ENCODE measurements around the gene CBLB.

DNA sequence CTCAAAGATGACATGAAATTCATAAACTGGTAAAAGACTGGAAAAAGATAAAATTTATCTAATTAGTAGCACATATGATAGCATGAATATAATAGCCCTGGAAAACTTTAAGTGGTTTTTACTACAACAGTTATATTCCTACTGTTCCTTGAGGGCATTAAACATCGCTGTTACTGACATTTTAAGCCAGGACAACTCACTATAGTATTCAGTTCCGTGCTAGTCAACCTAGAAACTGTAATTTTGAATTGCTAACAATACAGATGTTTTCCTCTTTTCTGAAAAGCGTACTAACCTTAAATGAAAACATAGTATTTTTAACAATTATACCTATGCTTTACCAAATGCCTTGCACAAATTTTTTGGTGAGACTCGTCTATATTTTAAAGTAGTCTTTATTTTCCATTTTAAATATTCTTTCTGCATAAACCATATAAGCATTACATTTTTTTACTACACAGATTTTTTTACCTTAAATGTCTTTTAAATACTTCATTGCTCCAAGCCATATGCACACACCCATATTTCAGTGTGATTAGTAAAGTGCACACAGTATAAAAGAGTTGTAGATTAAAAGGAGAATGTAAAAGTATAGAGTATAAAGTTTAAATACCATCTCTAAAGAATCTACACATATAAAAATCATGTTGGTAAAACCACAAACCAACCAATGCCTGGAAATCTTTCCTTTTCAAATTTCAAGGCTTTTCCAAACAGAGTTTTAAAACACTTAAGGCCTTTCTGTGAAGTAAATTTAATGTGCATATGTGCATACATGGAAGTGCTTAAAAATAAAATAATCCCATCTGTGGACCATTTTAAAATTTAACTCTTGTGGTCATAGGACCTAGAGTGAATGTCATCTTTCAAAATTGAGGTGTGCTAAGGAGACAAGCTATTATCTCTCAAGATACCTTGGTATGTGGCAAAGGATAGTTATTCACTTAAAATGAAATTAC, 20.1 kb upstream of the CBLB start:
- no peak for TF ChIP-seq POLR2AphosphoS5 (IDR thresholded peaks at IDR 0.05; ENCODE audit: low read depth, low read length)
- TF ChIP-seq, protein P1, sequence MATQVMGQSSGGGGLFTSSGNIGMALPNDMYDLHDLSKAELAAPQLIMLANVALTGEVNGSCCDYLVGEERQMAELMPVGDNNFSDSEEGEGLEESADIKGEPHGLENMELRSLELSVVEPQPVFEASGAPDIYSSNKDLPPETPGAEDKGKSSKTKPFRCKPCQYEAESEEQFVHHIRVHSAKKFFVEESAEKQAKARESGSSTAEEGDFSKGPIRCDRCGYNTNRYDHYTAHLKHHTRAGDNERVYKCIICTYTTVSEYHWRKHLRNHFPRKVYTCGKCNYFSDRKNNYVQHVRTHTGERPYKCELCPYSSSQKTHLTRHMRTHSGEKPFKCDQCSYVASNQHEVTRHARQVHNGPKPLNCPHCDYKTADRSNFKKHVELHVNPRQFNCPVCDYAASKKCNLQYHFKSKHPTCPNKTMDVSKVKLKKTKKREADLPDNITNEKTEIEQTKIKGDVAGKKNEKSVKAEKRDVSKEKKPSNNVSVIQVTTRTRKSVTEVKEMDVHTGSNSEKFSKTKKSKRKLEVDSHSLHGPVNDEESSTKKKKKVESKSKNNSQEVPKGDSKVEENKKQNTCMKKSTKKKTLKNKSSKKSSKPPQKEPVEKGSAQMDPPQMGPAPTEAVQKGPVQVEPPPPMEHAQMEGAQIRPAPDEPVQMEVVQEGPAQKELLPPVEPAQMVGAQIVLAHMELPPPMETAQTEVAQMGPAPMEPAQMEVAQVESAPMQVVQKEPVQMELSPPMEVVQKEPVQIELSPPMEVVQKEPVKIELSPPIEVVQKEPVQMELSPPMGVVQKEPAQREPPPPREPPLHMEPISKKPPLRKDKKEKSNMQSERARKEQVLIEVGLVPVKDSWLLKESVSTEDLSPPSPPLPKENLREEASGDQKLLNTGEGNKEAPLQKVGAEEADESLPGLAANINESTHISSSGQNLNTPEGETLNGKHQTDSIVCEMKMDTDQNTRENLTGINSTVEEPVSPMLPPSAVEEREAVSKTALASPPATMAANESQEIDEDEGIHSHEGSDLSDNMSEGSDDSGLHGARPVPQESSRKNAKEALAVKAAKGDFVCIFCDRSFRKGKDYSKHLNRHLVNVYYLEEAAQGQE (IDR thresholded peaks at IDR 0.05; ENCODE audit: insufficient read depth in 1 of 2, low read depth in 2 of 2, low read length in 2 of 2): no peak
